Endothelial cell (in vitro differentiated cells): Measurements from ENCODE around the gene FCRL6. TPM values are rescaled to one million over a fixed set of nuclear protein-coding genes. Genes with fewer than 3 reads are reported as not detected.

Experiments used
- DNase-seq: peaks from one replicate; pipeline ENCODE4 v3.0.0; 2021; ENCODE audit warnings: low spot score
- H3K27ac Mint-ChIP-seq: one replicate; pipeline ENCODE4 v1.8.0; 2021; ENCODE audit warnings: mixed read lengths, inconsistent platforms; ENCODE audit not compliant: unreplicated experiment
- H3K27me3 Mint-ChIP-seq: one replicate; pipeline ENCODE4 v1.8.0; 2021; ENCODE audit warnings: mild to moderate bottlenecking, moderate library complexity, mixed read lengths, inconsistent platforms; ENCODE audit not compliant: unreplicated experiment
- H3K36me3 Mint-ChIP-seq: one replicate; pipeline ENCODE4 v1.8.0; 2021; ENCODE audit warnings: mild to moderate bottlenecking, low read depth, mixed read lengths, inconsistent platforms; ENCODE audit not compliant: unreplicated experiment
- H3K4me1 Mint-ChIP-seq: one replicate; pipeline ENCODE4 v1.8.0; 2021; ENCODE audit warnings: mild to moderate bottlenecking, mixed read lengths, inconsistent platforms; ENCODE audit not compliant: unreplicated experiment
- H3K4me3 Mint-ChIP-seq: one replicate; pipeline ENCODE4 v1.8.0; 2021; ENCODE audit warnings: mild to moderate bottlenecking, mixed read lengths, inconsistent platforms; ENCODE audit not compliant: unreplicated experiment
- H3K9me3 Mint-ChIP-seq: one replicate; pipeline ENCODE4 v1.8.0; 2021; ENCODE audit warnings: mixed read lengths, inconsistent platforms; ENCODE audit not compliant: unreplicated experiment
- CTCF ChIP-seq: fragments of 200-600 bp; sonication (generic); IDR thresholded peaks from one replicate; pipeline ENCODE4 v1.5.0; 2021; ENCODE audit warnings: antibody characterized with exemption; ENCODE audit not compliant: unreplicated experiment
- total RNA-seq: library from RNA; stranded (reverse); fragmentation: NEBNext Ultra II Directional; extraction: Animal tissue kit (Norgen Biotek cat#: 25700); gene quantifications from one replicate; pipeline ENCODE4 v1.2.1, GENCODE V29; 2021; ENCODE audit not compliant: unreplicated experiment

Gene FCRL6
- total RNA-seq, 1 donor from 2014 or later, result not detected

GRCh38 chr1:159843459-159843858, 41.3 kb downstream of the FCRL6 start:
- no peak for TF ChIP-seq CTCF
- Mint-ChIP-seq H3K27ac (no peak overlapping the region), H3K9me3 (no peaks in the 10 kb centered on the region), H3K36me3 (peaks cover 3% of the 10 kb centered on the region), H3K27me3 (peaks cover 9% of the 10 kb centered on the region), H3K4me1 (peaks cover 11% of the 10 kb centered on the region), H3K4me3 (no peak overlapping the region)
- DNase-seq, result no peak

- H3K4me1 Mint-ChIP-seq, result peaks cover 17% of the 10 kb centered on the region
- H3K9me3 Mint-ChIP-seq, result no peaks in the 10 kb centered on the region
- peaks cover 7% of the 10 kb centered on the region for H3K27me3 Mint-ChIP-seq
- H3K27ac Mint-ChIP-seq, result no peak overlapping the region
- H3K4me3 Mint-ChIP-seq, result no peak overlapping the region
- no peak for DNase-seq
- H3K36me3 Mint-ChIP-seq, result peaks cover 3% of the 10 kb centered on the region
- no peak for TF ChIP-seq CTCF
Observed at GRCh38 chr1:159845751-159846629, 43.8 kb downstream of the FCRL6 start.

GRCh38 chr1:159847231-159847630, 45.1 kb downstream of the FCRL6 start:
- DNase-seq, result no peak
- Mint-ChIP-seq H3K4me3 (no peak overlapping the region), H3K27me3 (peaks cover 7% of the 10 kb centered on the region), H3K4me1 (peaks cover 17% of the 10 kb centered on the region), H3K27ac (no peak overlapping the region), H3K9me3 (no peaks in the 10 kb centered on the region), H3K36me3 (peaks cover 3% of the 10 kb centered on the region)
- TF ChIP-seq CTCF, result no peak

GRCh38 chr1:159848326-159848725, 46.2 kb downstream of the FCRL6 start:
- Mint-ChIP-seq H3K9me3 (no peaks in the 10 kb centered on the region), H3K27me3 (peaks cover 11% of the 10 kb centered on the region), H3K36me3 (peaks cover 3% of the 10 kb centered on the region), H3K27ac (no peak overlapping the region), H3K4me3 (no peak overlapping the region), H3K4me1 (peaks cover 17% of the 10 kb centered on the region)
- no peak for TF ChIP-seq CTCF
- no peak for DNase-seq
